Esophagus (tissue), 2 donors: ENCODE data around the gene PLD3. TPM values are rescaled to one million over a fixed set of nuclear protein-coding genes. Genes with fewer than 3 reads are reported as not detected.
A peak's percentile ranks its signal among the peaks of the same experiment; 100 is the strongest.

Source experiments
- H3K27ac ChIP-seq, 2 donors: one replicate each; pipeline ENCODE4 v1.5.1; 2013; ENCODE audit warnings: low read depth in 2 of 2, mild to moderate bottlenecking in 2 of 2, inconsistent platforms in 1 of 2, low read length in 1 of 2, moderate library complexity in 1 of 2
- H3K27me3 ChIP-seq, 2 donors: one replicate each; pipeline ENCODE4 v1.6.1; 2013; ENCODE audit warnings: low read length in 2 of 2, control low read depth in 1 of 2, mild to moderate bottlenecking in 1 of 2; ENCODE audit not compliant: insufficient read depth in 2 of 2, control insufficient read depth in 1 of 2
- H3K36me3 ChIP-seq, 2 donors: one replicate each; pipeline ENCODE4 v1.6.1; 2013; ENCODE audit warnings: low read length in 1 of 2; ENCODE audit not compliant: control insufficient read depth in 2 of 2, insufficient read depth in 2 of 2
- H3K4me1 ChIP-seq, 2 donors: one replicate each; pipeline ENCODE4 v1.6.1; 2013; ENCODE audit warnings: low read length in 1 of 2; ENCODE audit not compliant: control insufficient read depth in 2 of 2, insufficient read depth in 2 of 2
- H3K4me3 ChIP-seq, 2 donors: one replicate each; pipeline ENCODE4 v1.5.1; 2013; ENCODE audit warnings: low read length in 2 of 2, mild to moderate bottlenecking in 2 of 2, low read depth in 1 of 2, moderate library complexity in 1 of 2
- H3K9me3 ChIP-seq, 2 donors: one replicate each; pipeline ENCODE4 v1.6.1; 2013; ENCODE audit warnings: mild to moderate bottlenecking in 2 of 2, low read depth in 1 of 2, low read length in 1 of 2, moderate library complexity in 1 of 2; ENCODE audit not compliant: control insufficient read depth in 2 of 2, insufficient read depth in 1 of 2
- WGBS, 2 donors: extraction: QIAGEN DNeasy Blood & Tissue Kit; methylation state at CpG; one replicate each; pipeline ENCODE4 v1.1.7; 2013; 5-methylcytosine and 5-hydroxymethylcytosine counted together
- polyA plus RNA-seq, 2 donors: library from polyadenylated mRNA; stranded (reverse); fragments of 200-250 nt; gene quantifications; one replicate each; pipeline ENCODE4 v1.2.3, GENCODE V29; 2013
- donor health status: healthy with polysubstance abuse.
- donor health status: Bipolar disorder and iron deficiency.

The PLD3 gene
- polyA plus RNA-seq, 2 donors, result 46.6 to 60.1 TPM

DNA sequence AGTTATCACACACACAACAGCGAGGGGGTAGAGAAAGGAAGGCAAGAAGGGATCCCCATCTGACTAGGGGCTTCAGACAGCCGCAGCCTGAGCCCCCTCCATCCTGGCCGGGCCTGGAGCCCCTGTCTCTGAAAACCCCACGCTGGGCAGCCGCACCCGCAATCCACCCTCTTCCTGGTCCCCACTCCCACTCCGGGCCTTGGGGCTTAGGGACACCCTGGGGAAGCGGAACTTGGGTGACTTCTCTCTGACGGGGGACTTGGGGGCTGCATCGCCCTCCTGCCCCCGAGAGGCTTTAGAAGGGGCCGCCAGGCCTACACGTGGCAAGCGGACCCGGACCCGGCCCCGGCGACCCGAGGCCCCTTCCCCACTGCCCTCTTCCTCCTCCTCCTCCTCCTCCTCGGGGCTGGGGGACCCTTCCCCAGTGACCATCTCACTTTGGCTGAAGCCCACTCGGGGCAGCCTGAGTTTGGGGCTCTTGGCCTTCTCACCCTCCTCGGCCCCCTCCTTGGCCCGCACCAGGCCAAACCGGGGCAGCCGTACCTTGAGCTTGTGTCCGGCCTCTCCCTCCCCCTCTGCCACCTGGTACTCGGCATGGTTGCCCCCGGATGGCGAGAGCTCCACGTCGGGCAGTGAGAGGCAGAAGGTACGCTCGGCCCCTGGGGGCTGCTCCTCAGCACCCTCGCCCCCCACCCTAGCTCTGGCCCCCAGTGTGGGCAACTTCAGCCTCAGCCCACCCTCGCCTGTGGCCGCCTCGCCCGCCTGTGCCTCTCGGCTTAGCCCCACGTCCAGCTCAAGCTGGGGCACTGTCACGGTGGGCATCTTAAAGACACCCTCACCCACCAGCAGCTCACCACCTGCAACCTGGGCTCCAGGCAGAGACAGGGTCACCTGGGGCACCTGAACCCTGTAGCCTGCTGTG lies 45.7 kb downstream of the PLD3 start:
- Histone ChIP-seq H3K4me1 (peaks cover 9 to 17% of the 10 kb centered on the region in 2 donors), H3K4me3 (no peak overlapping the region), H3K36me3 (no peaks in the 10 kb centered on the region), H3K27ac (no peak overlapping the region), H3K27me3 (no peaks in the 10 kb centered on the region), H3K9me3 (no peaks in the 10 kb centered on the region)
- 89 to 91% methylated on average over 41 of the region's 41 CpGs for WGBS, 2 donors

DNA sequence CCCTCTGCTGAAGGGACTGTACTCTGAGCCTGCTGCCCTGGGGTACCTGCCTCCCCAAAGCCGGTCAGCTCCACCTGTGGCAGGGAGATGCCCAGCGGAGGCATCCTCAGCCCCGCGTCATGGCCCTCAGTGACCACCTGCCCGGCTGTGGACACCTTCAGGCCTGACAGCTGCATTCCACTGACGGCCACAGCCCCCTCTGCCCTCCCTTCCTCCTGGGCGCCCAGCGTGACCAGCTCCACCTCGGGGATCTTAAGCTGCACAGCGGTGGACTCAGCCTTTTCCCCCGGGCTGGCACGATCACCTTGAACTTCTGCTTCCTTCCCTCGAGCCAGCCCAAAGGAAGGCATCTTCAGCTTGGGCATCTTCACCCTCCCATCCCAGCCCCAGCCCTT lies 46.3 kb downstream of the PLD3 start:
- H3K4me1 ChIP-seq, result peaks cover 9 to 17% of the 10 kb centered on the region in 2 donors
- no peaks in the 10 kb centered on the region for H3K9me3 ChIP-seq
- no peak overlapping the region for H3K4me3 ChIP-seq
- 74% methylated on average over 13 of the region's 13 CpGs for WGBS, 2 donors
- H3K27ac ChIP-seq, result no peak overlapping the region
- H3K36me3 ChIP-seq, result no peaks in the 10 kb centered on the region
- no peaks in the 10 kb centered on the region for H3K27me3 ChIP-seq

- no peak overlapping the region for H3K4me3 ChIP-seq
- H3K36me3 ChIP-seq, result no peaks in the 10 kb centered on the region
- 86 to 89% methylated on average over 14 of the region's 14 CpGs for WGBS, 2 donors
- no peaks in the 10 kb centered on the region for H3K27me3 ChIP-seq
- H3K4me1 ChIP-seq, result peaks cover 9 to 17% of the 10 kb centered on the region in 2 donors
- H3K27ac ChIP-seq, result no peak overlapping the region
- no peaks in the 10 kb centered on the region for H3K9me3 ChIP-seq
These were observed 47.5 kb downstream of the PLD3 start for GRCh38 chr19:40395956-40396355.

GRCh38 chr19:40396886-40397567 lies 48.5 kb downstream of the PLD3 start:
- no peak overlapping the region for H3K27ac ChIP-seq
- peaks cover 9 to 17% of the 10 kb centered on the region in 2 donors for H3K4me1 ChIP-seq
- H3K9me3 ChIP-seq, result no peaks in the 10 kb centered on the region
- no peak overlapping the region for H3K4me3 ChIP-seq
- H3K27me3 ChIP-seq, result no peaks in the 10 kb centered on the region
- 84 to 90% methylated on average over 20 of the region's 20 CpGs for WGBS, 2 donors
- no peaks in the 10 kb centered on the region for H3K36me3 ChIP-seq

DNA sequence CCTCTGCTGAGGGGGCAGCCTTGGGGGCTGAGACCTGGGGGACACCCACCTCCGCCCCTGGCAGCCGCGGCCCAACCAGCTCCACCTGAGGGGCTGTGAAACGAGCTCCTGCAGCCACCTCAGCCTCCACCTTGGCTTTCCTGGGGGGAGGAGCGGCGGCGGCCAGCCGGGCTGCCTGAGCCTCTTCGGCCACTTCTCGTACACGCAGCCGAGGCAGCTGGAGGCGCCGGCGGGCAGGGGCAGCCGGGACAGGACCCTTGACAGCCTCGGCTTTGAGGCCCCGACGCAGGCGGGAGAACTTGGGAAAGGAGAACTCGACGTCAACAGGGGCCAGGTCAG lies 49.0 kb downstream of the PLD3 start:
- no peaks in the 10 kb centered on the region for H3K27me3 ChIP-seq
- peaks cover 9 to 12% of the 10 kb centered on the region in 2 donors for H3K4me1 ChIP-seq
- WGBS, 2 donors, result 94 to 96% methylated on average over 19 to 22 of the region's 22 CpGs
- H3K4me3 ChIP-seq, result no peak overlapping the region
- no peaks in the 10 kb centered on the region for H3K36me3 ChIP-seq
- H3K27ac ChIP-seq, result no peak overlapping the region
- no peaks in the 10 kb centered on the region for H3K9me3 ChIP-seq

DNA sequence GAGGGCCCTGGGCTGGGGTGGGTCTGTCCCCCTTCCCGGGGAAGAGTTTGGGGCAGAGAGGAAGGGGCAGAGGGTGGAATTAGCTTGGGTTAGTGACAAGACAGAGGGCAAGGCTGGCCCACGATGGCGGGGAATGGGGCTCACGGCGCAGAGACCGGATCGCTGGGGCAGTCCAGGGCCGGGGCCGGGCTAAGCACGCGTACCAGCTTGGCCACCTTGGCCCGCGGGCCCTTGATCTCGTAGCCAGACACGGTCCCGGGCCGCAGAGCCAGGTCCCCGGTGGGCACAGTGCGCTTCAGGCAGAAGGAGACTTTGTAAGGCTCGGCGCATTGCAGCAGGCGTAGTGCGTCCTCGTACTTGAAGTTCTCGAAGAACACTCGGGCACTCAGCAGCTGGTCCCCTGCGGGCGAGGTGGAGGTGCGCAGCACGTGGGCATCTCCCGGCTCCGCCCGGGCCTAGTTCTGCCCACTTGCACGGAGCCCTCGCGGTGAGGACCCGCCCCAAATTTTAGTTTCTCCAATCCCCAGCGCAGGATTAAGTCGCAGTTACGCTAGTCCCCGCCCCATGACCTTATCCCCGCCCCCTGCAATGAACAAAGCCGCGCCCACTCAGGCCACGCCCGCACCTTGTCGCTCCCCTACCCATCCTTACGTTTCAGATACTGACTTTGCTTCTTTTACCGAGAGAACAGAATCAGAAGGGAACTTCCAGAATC lies 50.1 kb downstream of the PLD3 start:
- Histone ChIP-seq H3K4me3 (no peak overlapping the region), H3K27ac (no peak overlapping the region), H3K27me3 (no peaks in the 10 kb centered on the region), H3K9me3 (no peaks in the 10 kb centered on the region), H3K4me1 (peaks cover 2 to 4% of the 10 kb centered on the region in 2 donors), H3K36me3 (no peaks in the 10 kb centered on the region)
- 54 to 55% methylated on average over 47 to 49 of the region's 49 CpGs for WGBS, 2 donors

GRCh38 chr19:40400559-40400958 lies 52.1 kb downstream of the PLD3 start:
- WGBS, 2 donors, result 22 to 57% methylated on average over 2 to 3 of the region's 3 CpGs
- Histone ChIP-seq H3K4me1 (peaks cover 4% of the 10 kb centered on the region in 2 donors), H3K9me3 (no peaks in the 10 kb centered on the region), H3K4me3 (no peak overlapping the region), H3K27ac (no peak overlapping the region), H3K27me3 (no peaks in the 10 kb centered on the region), H3K36me3 (no peaks in the 10 kb centered on the region)

- no peaks in the 10 kb centered on the region for H3K36me3 ChIP-seq
- peak overlapping the region; percentile 64 to 85 for H3K27ac ChIP-seq
- WGBS, 2 donors, result 1% methylated on average over 41 of the region's 41 CpGs
- no peaks in the 10 kb centered on the region for H3K9me3 ChIP-seq
- H3K4me3 ChIP-seq, result peak overlapping the region; percentile 53 to 64
- no peaks in the 10 kb centered on the region for H3K27me3 ChIP-seq
- H3K4me1 ChIP-seq, result peaks cover 4% of the 10 kb centered on the region in 2 donors
These were observed 54.9 kb downstream of the PLD3 start for GRCh38 chr19:40403262-40403984.
